Activated T-helper 1 cell treated with Interleukin-2 at 50 U/mL for 16 hours (primary cell): ENCODE measurements around the gene SF3A2.
"Not testable (repeated sequence)": the region's sequence is repeated elsewhere in the genome, so short reads cannot be mapped to it uniquely, and the experiment has no call there.

ENCODE experiments used
- DNase-seq: peaks from one replicate; pipeline ENCODE4 v3.0.0-alpha.2; 2020; ENCODE audit warnings: low read depth

Gene SF3A2

GRCh38 chr19:2236314-2237050 lies at the start of gene SF3A2, which contains the start of gene PLEKHJ1:
Gene SF3A2, plus strand, starts transcription at chr19:2236824. Its CDS starts 6,595 bp downstream, at chr19:2243419.
Gene PLEKHJ1, minus strand, starts transcription at chr19:2236329. Its CDS starts 81 bp downstream, at chr19:2236248.
- peak; percentile 98 for DNase-seq

- no peak for DNase-seq
These were observed 49.5 kb upstream of the SF3A2 start for GRCh38 chr19:2187159-2187558.

- DNase-seq = no peak
These were observed 47.8 kb upstream of the SF3A2 start for GRCh38 chr19:2188708-2189385.

GRCh38 chr19:2189880-2190279 lies 46.7 kb upstream of the SF3A2 start:
- no peak for DNase-seq

DNA sequence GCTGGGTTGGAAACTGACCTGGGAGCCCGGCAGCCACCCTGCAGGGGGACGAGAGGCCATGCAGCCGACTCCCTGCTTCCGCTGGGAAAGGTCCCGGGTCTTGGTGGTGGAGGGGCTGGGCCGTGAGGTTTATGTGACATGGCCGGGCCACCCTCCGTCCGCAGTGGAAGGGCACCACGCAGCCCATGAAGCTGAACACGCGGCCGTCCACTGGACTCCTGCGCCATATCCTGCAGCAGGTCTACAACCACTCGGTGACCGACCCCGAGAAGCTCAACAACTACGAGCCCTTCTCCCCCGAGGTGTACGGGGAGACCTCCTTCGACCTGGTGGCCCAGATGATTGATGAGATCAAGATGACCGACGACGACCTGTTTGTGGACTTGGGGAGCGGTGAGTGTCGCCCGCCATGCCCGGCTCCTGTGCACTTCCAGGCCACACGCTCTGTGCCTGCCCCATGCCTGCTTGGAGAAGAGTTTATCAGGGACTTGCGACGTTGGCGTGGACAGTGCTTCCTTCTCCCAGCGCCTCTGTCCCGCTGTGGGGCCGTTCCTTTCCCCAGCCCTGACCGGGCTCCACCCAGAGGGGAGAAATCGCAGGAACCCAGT lies 45.7 kb upstream of the SF3A2 start:
- no peak for DNase-seq

GRCh38 chr19:2191456-2192310 lies 44.9 kb upstream of the SF3A2 start:
- DNase-seq = no peak

DNA sequence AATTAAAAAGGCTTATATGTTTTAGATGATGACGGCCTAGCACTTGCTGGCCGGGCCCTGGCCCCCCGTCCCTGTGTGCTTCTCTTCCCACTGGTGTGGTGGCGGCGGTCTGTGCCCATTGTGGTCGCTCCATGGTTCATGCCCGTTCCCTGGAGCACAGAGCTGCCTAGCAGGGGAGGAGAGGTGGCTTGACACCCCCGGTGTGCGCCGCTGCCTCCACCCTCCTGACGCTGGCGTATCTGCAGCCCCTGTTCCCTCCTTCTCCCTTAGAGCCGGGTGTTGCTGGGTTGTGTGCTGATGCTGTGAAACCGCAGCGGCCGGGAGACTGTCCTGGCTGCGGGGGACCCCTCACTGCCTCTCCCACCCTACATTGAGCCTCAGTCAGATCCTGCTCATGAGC lies 43.8 kb upstream of the SF3A2 start:
- no peak for DNase-seq

- DNase-seq = no peak
These were observed 42.8 kb upstream of the SF3A2 start for GRCh38 chr19:2193807-2194206.

DNA sequence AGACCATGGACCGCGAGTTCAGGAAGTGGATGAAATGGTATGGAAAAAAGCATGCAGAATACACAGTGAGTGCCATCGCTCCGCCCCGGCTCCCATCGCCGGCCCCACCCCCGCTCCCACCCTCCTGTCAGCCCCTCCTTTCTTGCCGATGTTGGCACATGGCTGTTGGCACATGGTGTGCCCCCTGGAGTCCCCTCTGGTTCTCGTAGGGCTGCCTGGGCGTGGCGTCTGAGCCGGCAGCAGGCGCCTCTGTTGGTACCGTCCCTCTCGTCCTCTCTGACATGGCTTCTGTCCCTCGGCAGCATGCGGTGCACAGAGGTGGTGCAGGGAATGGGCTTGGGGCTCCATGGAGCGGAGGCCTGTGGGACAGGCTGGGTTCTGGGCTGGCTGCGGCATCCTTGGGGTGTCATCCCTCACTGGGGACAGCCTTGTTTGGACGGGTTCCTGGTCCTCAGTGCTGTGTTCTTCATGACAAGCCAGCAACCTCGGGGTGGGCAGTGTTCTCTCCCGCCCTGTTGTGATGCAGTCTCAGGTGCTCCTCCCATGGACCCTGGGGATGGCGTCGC lies 42.0 kb upstream of the SF3A2 start:
- no peak for DNase-seq

GRCh38 chr19:2195361-2195760 lies 41.3 kb upstream of the SF3A2 start:
- no peak for DNase-seq

DNA sequence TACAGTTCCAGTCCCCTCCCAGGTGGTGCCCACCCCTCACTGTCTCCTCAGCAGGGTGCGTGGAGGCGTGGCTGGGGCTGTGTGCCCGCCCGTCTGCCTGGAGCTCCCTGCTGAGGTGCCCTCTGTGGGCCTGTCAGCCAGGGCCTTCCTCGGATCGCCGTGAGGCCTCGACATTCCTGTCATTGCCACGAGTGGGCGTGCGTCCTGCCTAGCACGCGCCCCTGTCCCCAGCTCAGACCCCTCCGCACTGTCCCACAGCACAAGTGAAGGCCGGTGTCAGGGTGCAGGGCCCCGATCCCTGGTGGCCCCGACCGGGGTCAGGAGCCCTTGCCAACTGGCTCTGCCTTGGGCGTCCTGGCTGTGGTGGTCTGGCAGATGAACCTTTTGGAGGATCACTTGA lies 40.7 kb upstream of the SF3A2 start:
- DNase-seq = no peak

DNA sequence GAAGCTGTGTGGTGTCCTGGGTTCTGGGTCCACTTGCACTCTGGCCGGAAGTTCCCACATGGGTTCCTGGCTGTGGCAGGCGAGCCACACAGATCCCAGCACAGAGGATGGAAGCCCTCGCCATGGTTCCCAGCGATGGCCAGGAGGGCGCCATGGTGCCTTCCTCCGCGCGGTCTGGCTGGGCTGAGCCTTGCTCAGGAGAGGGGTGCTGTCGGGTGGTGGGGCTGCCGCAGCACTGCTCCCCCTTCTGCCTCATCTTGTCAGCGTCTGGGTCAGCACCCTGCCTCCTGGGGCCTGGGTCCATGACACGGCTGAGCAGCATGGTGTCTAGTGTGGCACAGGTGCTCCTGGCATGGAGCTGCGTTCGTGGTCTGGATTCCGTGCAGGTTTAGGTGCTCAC lies 39.4 kb upstream of the SF3A2 start:
- DNase-seq = no peak

DNA sequence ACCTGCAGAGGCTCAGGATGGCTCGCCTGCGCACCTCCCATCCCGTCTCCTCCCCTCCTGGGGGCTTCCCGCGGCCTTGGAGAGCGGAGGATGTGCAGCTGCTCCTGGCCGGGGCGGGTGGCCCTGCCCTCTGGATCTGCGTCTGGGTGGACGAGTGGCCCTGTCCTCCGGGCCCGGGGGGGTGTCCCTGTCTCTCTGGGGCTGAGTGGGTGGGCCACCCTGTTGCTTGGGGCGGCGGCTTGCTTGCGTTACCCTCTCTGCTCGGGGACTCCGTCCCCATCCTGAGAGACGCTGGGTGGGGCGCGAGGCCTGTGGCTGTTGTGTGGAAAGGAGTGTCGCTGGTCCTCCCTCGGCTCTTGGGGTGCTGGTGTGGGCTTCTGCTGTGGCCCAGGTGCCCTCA lies 38.3 kb upstream of the SF3A2 start:
- DNase-seq = no peak

GRCh38 chr19:2199215-2199614 lies 37.4 kb upstream of the SF3A2 start:
- no peak for DNase-seq

DNA sequence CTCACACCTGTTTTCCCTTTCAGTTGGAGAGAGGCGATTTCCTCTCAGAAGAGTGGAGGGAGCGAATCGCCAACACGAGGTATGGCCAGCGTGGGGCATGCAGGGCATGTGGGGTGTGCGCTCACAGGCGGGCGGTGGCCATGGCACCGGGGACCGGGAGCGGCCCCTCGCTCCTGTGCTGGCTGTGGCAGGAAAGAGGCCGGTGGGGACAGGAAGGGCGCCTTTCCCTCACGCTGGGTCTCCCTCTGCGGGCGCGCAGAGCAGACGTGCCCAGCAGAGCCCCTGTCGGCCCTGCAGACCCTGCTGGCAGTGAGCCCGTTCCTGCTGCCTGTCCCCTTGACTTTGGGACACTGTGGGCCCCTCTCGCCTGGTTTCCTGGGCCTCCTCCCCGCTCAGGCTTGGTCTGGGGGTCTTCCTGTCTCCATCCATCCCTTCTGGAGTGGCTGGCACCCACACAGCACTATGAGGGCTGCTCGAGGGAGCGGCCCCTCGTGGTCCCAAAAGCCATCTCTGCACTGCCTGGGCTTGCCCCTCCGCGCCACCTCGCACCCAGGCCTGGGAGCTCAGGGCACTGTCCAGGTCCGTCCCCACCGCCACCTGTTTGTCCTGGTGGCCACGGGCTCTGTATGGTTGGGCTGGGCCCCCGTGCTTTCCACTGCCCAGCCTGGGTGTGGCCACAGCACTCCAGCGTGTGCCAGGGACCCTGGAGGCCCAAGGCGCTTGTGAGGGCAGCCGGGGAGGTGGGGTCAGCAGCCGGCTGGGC lies 36.6 kb upstream of the SF3A2 start:
- DNase-seq = no peak

- DNase-seq = not testable (repeated sequence)
These were observed 35.9 kb upstream of the SF3A2 start for GRCh38 chr19:2200624-2201294.

GRCh38 chr19:2201473-2202148 lies 35.0 kb upstream of the SF3A2 start:
- DNase-seq = no peak

- no peak for DNase-seq
These were observed 34.3 kb upstream of the SF3A2 start for GRCh38 chr19:2202366-2202765.

DNA sequence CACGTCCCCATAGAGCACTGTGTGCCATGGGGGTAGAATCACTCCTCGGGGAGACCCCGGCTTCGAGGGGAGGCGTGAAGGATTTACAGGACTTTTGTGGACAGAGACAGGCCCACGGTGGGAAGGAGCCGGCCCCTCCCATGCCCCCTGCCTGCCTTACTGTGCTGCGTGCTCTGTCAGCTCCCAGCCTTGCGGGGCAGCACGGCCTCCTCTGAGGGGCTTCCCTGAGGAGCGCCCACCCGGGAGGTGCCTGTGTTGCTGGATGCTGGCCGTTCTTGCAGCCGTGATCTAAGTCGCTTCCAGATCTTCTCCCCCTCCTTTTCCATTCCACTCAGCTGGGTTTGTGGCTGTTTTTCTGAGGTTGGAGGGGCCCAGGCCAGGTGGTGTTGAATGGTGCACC lies 29.6 kb upstream of the SF3A2 start:
- DNase-seq = no peak
